ENCODE data around the gene EFCAB11.

- TF ChIP-seq, protein P1, sequence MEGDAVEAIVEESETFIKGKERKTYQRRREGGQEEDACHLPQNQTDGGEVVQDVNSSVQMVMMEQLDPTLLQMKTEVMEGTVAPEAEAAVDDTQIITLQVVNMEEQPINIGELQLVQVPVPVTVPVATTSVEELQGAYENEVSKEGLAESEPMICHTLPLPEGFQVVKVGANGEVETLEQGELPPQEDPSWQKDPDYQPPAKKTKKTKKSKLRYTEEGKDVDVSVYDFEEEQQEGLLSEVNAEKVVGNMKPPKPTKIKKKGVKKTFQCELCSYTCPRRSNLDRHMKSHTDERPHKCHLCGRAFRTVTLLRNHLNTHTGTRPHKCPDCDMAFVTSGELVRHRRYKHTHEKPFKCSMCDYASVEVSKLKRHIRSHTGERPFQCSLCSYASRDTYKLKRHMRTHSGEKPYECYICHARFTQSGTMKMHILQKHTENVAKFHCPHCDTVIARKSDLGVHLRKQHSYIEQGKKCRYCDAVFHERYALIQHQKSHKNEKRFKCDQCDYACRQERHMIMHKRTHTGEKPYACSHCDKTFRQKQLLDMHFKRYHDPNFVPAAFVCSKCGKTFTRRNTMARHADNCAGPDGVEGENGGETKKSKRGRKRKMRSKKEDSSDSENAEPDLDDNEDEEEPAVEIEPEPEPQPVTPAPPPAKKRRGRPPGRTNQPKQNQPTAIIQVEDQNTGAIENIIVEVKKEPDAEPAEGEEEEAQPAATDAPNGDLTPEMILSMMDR (IDR thresholded peaks at IDR 0.05; ENCODE audit: low read depth, low read length, poor library complexity, severe bottlenecking): no peak
- no peak for TF ChIP-seq EZH2phosphoT487 (IDR thresholded peaks at IDR 0.05; ENCODE audit: borderline replicate concordance, low read length)
Measured at GRCh38 chr14:89921346-89921745, 33.2 kb downstream of the EFCAB11 start.
